IMR-90 (cell line): Measurements from ENCODE around the gene OTOR. TPM values are rescaled to one million over a fixed set of nuclear protein-coding genes. Genes with fewer than 3 reads are reported as not detected.

Experiments used
- ATAC-seq: fragments of 200-7000 bp; cut with Tn5 transposase; 2 replicates; pipeline ENCODE4 v1.9.1; 2020; ENCODE audit warnings: low read depth, mild to moderate bottlenecking, moderate library complexity
- BruUV-seq: library from RNA; stranded (reverse); fragments of 400-500 nt; replicated peaks from 2 replicates; lab custom pipeline; 2021; lab: Mats Ljungman, UMichigan
- CTCF ChIA-PET: fragments of 300-600 bp; formaldehyde crosslinking; extraction: SDS; loops from one replicate; lab custom pipeline; 2021; ENCODE audit warnings: antibody characterized with exemption; lab: Yijun Ruan, JAX
- POLR2A ChIA-PET: fragments of 300-600 bp; sonication (Branson Sonifier 250); formaldehyde crosslinking; loops from one replicate; lab custom pipeline; 2022; ENCODE audit warnings: antibody characterized with exemption; ENCODE audit not compliant: unreplicated experiment; lab: Charles Lee
- DNase-seq: peaks from one replicate; pipeline ENCODE4 v3.0.0; 2013
- H2AFZ ChIP-seq: replicated peaks from 2 replicates; pipeline ENCODE3; 2013; ENCODE audit warnings: low read length, mild to moderate bottlenecking; ENCODE audit not compliant: poor library complexity
- H2AK5ac ChIP-seq: 2 replicates; pipeline ENCODE4 v1.6.1; 2013; ENCODE audit warnings: low read depth, low read length, inconsistent platforms
- H2AK9ac ChIP-seq: replicated peaks from 2 replicates; pipeline ENCODE3; 2013; ENCODE audit warnings: mild to moderate bottlenecking, low read depth, low read length, moderate library complexity; ENCODE audit not compliant: poor library complexity
- H2BK120ac ChIP-seq: 2 replicates; pipeline ENCODE4 v1.6.1; 2013; ENCODE audit warnings: low read depth, low read length, inconsistent platforms
- H2BK15ac ChIP-seq: 3 replicates; pipeline ENCODE4 v1.6.1; 2013; ENCODE audit warnings: low read depth, low read length, inconsistent platforms
- H2BK20ac ChIP-seq: 2 replicates; pipeline ENCODE4 v1.6.1; 2013; ENCODE audit warnings: low read depth, mild to moderate bottlenecking, inconsistent platforms, low read length, moderate library complexity
- H2BK5ac ChIP-seq: 2 replicates; pipeline ENCODE4 v1.6.1; 2013; ENCODE audit warnings: mild to moderate bottlenecking, low read depth, low read length, inconsistent platforms; ENCODE audit not compliant: poor library complexity, severe bottlenecking
- H3K14ac ChIP-seq: replicated peaks from 2 replicates; pipeline ENCODE4 v1.6.1; 2013; ENCODE audit warnings: low read depth, low read length, inconsistent platforms
- H3K18ac ChIP-seq: 2 replicates; pipeline ENCODE4 v1.6.1; 2013; ENCODE audit warnings: low read depth, low read length, control low read depth
- H3K23ac ChIP-seq: 2 replicates; pipeline ENCODE4 v1.6.1; 2013; ENCODE audit warnings: low read depth, low read length, inconsistent platforms
- H3K27ac ChIP-seq: 2 replicates; pipeline ENCODE4 v1.5.1; 2013; ENCODE audit warnings: mild to moderate bottlenecking, control low read depth, low read length; ENCODE audit not compliant: insufficient read depth
- H3K27me3 ChIP-seq: 2 replicates; pipeline ENCODE4 v1.6.1; 2013; ENCODE audit warnings: low read length; ENCODE audit not compliant: control insufficient read depth, insufficient read depth
- H3K36me3 ChIP-seq: 2 replicates; pipeline ENCODE4 v1.6.1; 2013; ENCODE audit warnings: low read length, mixed read lengths; ENCODE audit not compliant: control insufficient read depth, insufficient read depth
- H3K4ac ChIP-seq: 2 replicates; pipeline ENCODE4 v1.6.1; 2013; ENCODE audit warnings: low read depth, low read length, inconsistent platforms
- H3K4me1 ChIP-seq: 2 replicates; pipeline ENCODE4 v1.6.1; 2013; ENCODE audit warnings: low read length, mixed read lengths; ENCODE audit not compliant: control insufficient read depth, insufficient read depth
- H3K4me2 ChIP-seq: 2 replicates; pipeline ENCODE4 v1.6.1; 2013; ENCODE audit warnings: low read depth, mild to moderate bottlenecking, control low read depth, low read length, moderate library complexity
- H3K4me3 ChIP-seq: 2 replicates; pipeline ENCODE4 v1.5.1; 2013; ENCODE audit warnings: low read depth, mild to moderate bottlenecking, control low read depth, low read length, moderate library complexity; ENCODE audit not compliant: insufficient read depth
- H3K56ac ChIP-seq: 2 replicates; pipeline ENCODE4 v1.6.1; 2013; ENCODE audit warnings: low read length, inconsistent platforms; ENCODE audit not compliant: insufficient read depth; ENCODE audit errors: extremely low read depth
- H3K79me1 ChIP-seq, 2 experiments: 2 replicates each; pipeline ENCODE4 v1.6.1; 2013; ENCODE audit warnings: low read length in 2 of 2, inconsistent platforms in 1 of 2, low read depth in 1 of 2
- H3K9ac ChIP-seq: 2 replicates; pipeline ENCODE4 v1.6.1; 2013; ENCODE audit warnings: low read depth, low read length, control low read depth
- H3K9me1 ChIP-seq: 2 replicates; pipeline ENCODE4 v1.6.1; 2013; ENCODE audit warnings: low read length, inconsistent platforms; ENCODE audit not compliant: insufficient read depth
- H3K9me3 ChIP-seq: 2 replicates; pipeline ENCODE4 v1.6.1; 2013; ENCODE audit warnings: low read length; ENCODE audit not compliant: control insufficient read depth, insufficient read depth
- H4K20me1 ChIP-seq: 2 replicates; pipeline ENCODE4 v1.6.1; 2013; ENCODE audit warnings: low read length, inconsistent platforms; ENCODE audit not compliant: insufficient read depth
- H4K5ac ChIP-seq: 2 replicates; pipeline ENCODE4 v1.6.1; 2013; ENCODE audit warnings: mild to moderate bottlenecking, low read depth, low read length, control low read depth
- H4K8ac ChIP-seq, 2 experiments: 2 replicates each; pipeline ENCODE4 v1.6.1; 2013; ENCODE audit warnings: low read depth in 2 of 2, low read length in 2 of 2, control low read depth in 1 of 2, inconsistent platforms in 1 of 2
- H4K91ac ChIP-seq: 2 replicates; pipeline ENCODE4 v1.6.1; 2013; ENCODE audit warnings: low read depth, low read length, inconsistent platforms; ENCODE audit not compliant: insufficient read depth
- BHLHE40 ChIP-seq: fragments of 150-350 bp; IDR thresholded peaks from 2 replicates; pipeline ENCODE4 v1.6.1; 2016; ENCODE audit warnings: mild to moderate bottlenecking, low read depth, low read length
- CHD1 ChIP-seq: IDR thresholded peaks from 2 replicates; pipeline ENCODE4 v1.6.1; 2012; ENCODE audit warnings: low read depth, low read length, improper control_type of control experiment
- CTCF ChIP-seq: conservative IDR thresholded peaks from 2 replicates; pipeline ENCODE4 v1.5.1; 2012; ENCODE audit warnings: mild to moderate bottlenecking, low read depth, low read length, improper control_type of control experiment
- MAFK ChIP-seq: IDR thresholded peaks from 2 replicates; pipeline ENCODE4 v1.6.1; 2012; ENCODE audit warnings: low read depth, low read length, improper control_type of control experiment
- MAZ ChIP-seq: IDR thresholded peaks from 2 replicates; pipeline ENCODE4 v1.6.1; 2012; ENCODE audit warnings: low read depth, mild to moderate bottlenecking, low read length, improper control_type of control experiment, moderate library complexity, borderline replicate concordance
- MXI1 ChIP-seq: IDR thresholded peaks from 2 replicates; pipeline ENCODE4 v1.6.1; 2012; ENCODE audit warnings: low read depth, mild to moderate bottlenecking, low read length, moderate library complexity, borderline replicate concordance
- POLR2A ChIP-seq: IDR thresholded peaks from 2 replicates; pipeline ENCODE4 v1.6.1; 2012; ENCODE audit warnings: mild to moderate bottlenecking, low read depth, low read length
- RCOR1 ChIP-seq: IDR thresholded peaks from 2 replicates; pipeline ENCODE4 v1.6.1; 2012; ENCODE audit warnings: mild to moderate bottlenecking, low read length, improper control_type of control experiment; ENCODE audit not compliant: insufficient replicate concordance
- RFX5 ChIP-seq: IDR thresholded peaks from 2 replicates; pipeline ENCODE4 v1.8.0; 2012; ENCODE audit warnings: low read depth, mild to moderate bottlenecking, low read length, moderate library complexity
- WGBS, 2 experiments: methylation state at CpG; one replicate each; pipeline versions ENCODE4 v1.1.5 to v1.1.7; 2013; ENCODE audit warnings: missing lambda C conversion rate in 2 of 2; ENCODE audit not compliant: insufficient read length in 1 of 2; ENCODE audit errors: extremely low coverage in 2 of 2; 5-methylcytosine and 5-hydroxymethylcytosine counted together
- dilution Hi-C: fragments of 300-500 bp; cut with HindIII; formaldehyde crosslinking; loops from one replicate; pipeline ENCODE4 v1.14.3; 2018; ENCODE audit warnings: low sequenced_read_pairs; ENCODE audit not compliant: unreplicated experiment
- in situ Hi-C: fragments of 300-500 bp; cut with MboI; formaldehyde crosslinking; loops from 3 replicates; pipeline ENCODE4 v1.14.3; 2019; ENCODE audit warnings: low sequenced_read_pairs, inconsistent platforms, mixed read lengths
- intact Hi-C: fragments of 100-400 bp; cut with micrococcal nuclease; formaldehyde crosslinking; loops from 2 replicates; pipeline ENCODE4 v1.10.0; 2022
- polyA plus RNA-seq, 3 experiments: library from polyadenylated mRNA; depleted of rRNA; stranded (reverse); fragments of >200 nt; gene quantifications; 2 replicates each; pipeline ENCODE4 v1.2.3, GENCODE V29; 2012; ENCODE audit warnings: low replicate concordance in 1 of 3
- total RNA-seq: library from RNA; depleted of rRNA; stranded (reverse); fragments of >200 nt; gene quantifications from 2 replicates; pipeline ENCODE4 v1.2.3, GENCODE V29; 2012
- TF ChIP-seq, protein P1 (sequence below): fragments of 150-350 bp; IDR thresholded peaks from 2 replicates; pipeline ENCODE4 v1.6.1; 2016; ENCODE audit warnings: low read depth, mild to moderate bottlenecking, low read length, moderate library complexity, borderline replicate concordance

The OTOR gene
- total and polyA plus RNA-seq, 2 of the 4 experiments (the other 2 are of a cell fraction): not detected

- dilution Hi-C loops: no loop called here
- H3K9me3 ChIP-seq: no peaks in the 10 kb centered on the region
- no peaks in the 10 kb centered on the region for H4K20me1 ChIP-seq
- no peak overlapping the region for H3K4ac ChIP-seq
- H4K8ac ChIP-seq: no peak overlapping the region
- H3K4me3 ChIP-seq: no peak overlapping the region
- ATAC-seq (no peak), DNase-seq (no peak)
- H3K23ac ChIP-seq: no peak overlapping the region
- H2BK15ac ChIP-seq: no peak overlapping the region
- peaks cover 4% of the 10 kb centered on the region; the same call in 1 of the 2 replicates for H3K4me1 ChIP-seq
- no peak overlapping the region for H2BK120ac ChIP-seq
- H3K4me2 ChIP-seq: no peak overlapping the region
- H2AK5ac ChIP-seq: no peak overlapping the region
- no CpG with 5 or more reads among the region's 1 CpG for WGBS, 2 experiments
- POLR2A ChIA-PET: no interaction called here
- TF ChIP-seq CHD1 (no peak), POLR2A (no peak), CTCF (no peak), BHLHE40 (no peak), MXI1 (no peak), RFX5 (no peak), RCOR1 (no peak), MAFK (no peak), MAZ (no peak)
- TF ChIP-seq, protein P1, sequence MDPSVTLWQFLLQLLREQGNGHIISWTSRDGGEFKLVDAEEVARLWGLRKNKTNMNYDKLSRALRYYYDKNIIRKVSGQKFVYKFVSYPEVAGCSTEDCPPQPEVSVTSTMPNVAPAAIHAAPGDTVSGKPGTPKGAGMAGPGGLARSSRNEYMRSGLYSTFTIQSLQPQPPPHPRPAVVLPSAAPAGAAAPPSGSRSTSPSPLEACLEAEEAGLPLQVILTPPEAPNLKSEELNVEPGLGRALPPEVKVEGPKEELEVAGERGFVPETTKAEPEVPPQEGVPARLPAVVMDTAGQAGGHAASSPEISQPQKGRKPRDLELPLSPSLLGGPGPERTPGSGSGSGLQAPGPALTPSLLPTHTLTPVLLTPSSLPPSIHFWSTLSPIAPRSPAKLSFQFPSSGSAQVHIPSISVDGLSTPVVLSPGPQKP: no peak
- no peak overlapping the region for H3K18ac ChIP-seq
- H2BK20ac ChIP-seq: no peak overlapping the region
- no peak overlapping the region for H3K9ac ChIP-seq
- in situ Hi-C loops: no loop called here
- no peaks in the 10 kb centered on the region for H3K9me1 ChIP-seq
- peaks cover 5% of the 10 kb centered on the region for H3K27me3 ChIP-seq
- intact Hi-C loops: no loop called here
- no peaks in the 10 kb centered on the region for H3K79me1 ChIP-seq
- no peak overlapping the region for H3K27ac ChIP-seq
- no peak overlapping the region for H3K56ac ChIP-seq
- H2BK5ac ChIP-seq: no peak overlapping the region
- no TSS peak for BruUV-seq
- no peaks in the 10 kb centered on the region for H3K36me3 ChIP-seq
- H4K5ac ChIP-seq: no peak overlapping the region
- no peak overlapping the region for H2AK9ac ChIP-seq
- CTCF ChIA-PET: no interaction called here
- no peak overlapping the region for H4K91ac ChIP-seq
- no peak overlapping the region for H3K14ac ChIP-seq
- no peak overlapping the region for H2AFZ ChIP-seq
Observed at GRCh38 chr20:16752082-16752481, 3.9 kb downstream of the OTOR start.
